Limb (tissue), 2 donors: ENCODE data around the gene HCN3.

ENCODE experiments used
- DNase-seq, 2 donors: peaks; one replicate each; pipeline ENCODE4 v3.0.0-alpha.2; 2016; ENCODE audit errors: extremely low spot score in 2 of 2

HCN3 gene

GRCh38 chr1:155334962-155335361 is 57.7 kb downstream of the HCN3 start:
- DNase-seq = no peak
